BJ (cell line): ENCODE data around the gene SEMA6D. TPM values are rescaled to one million over a fixed set of nuclear protein-coding genes. Genes with fewer than 3 reads are reported as not detected.

Source experiments
- CTCF ChIA-PET: fragments of 350-600 bp; formaldehyde crosslinking; extraction: SDS; loops from one replicate; lab custom pipeline; 2021; ENCODE audit warnings: antibody characterized with exemption, inconsistent platforms; lab: Yijun Ruan, JAX
- POLR2A ChIA-PET: fragments of 300-600 bp; sonication (Branson Sonifier 250); formaldehyde crosslinking; extraction: SDS; loops from one replicate; lab custom pipeline; 2021; ENCODE audit warnings: antibody characterized with exemption; lab: Charles Lee
- DNase-seq: peaks from one replicate; pipeline ENCODE4 v3.0.0-alpha.2; 2011; ENCODE audit warnings: low read depth
- H3K27me3 ChIP-seq: 2 replicates; pipeline ENCODE4 v1.6.0; 2011; ENCODE audit warnings: low read length; ENCODE audit not compliant: control insufficient read depth, insufficient read depth
- H3K36me3 ChIP-seq: 2 replicates; pipeline ENCODE4 v1.5.1; 2011; ENCODE audit warnings: low read length; ENCODE audit not compliant: control insufficient read depth, insufficient read depth
- H3K4me3 ChIP-seq: 2 replicates; pipeline ENCODE4 v1.5.1; 2011; ENCODE audit warnings: low read depth, mild to moderate bottlenecking, control low read depth, low read length
- CTCF ChIP-seq: IDR thresholded peaks from 2 replicates; pipeline ENCODE4 v1.5.1; 2011; ENCODE audit warnings: low read depth, mild to moderate bottlenecking, control low read depth, inconsistent platforms, low read length, moderate library complexity; ENCODE audit not compliant: insufficient read depth
- polyA plus RNA-seq: library from polyadenylated mRNA; depleted of rRNA; stranded (reverse); fragments of >200 nt; gene quantifications from 2 replicates; pipeline ENCODE4 v1.2.3, GENCODE V29; 2011

SEMA6D gene
- polyA plus RNA-seq, 1 experiment, result 1.1 TPM

GRCh38 chr15:47753591-47753990 lies 36.3 kb downstream of the SEMA6D start:
- Histone ChIP-seq H3K36me3 (no peaks in the 10 kb centered on the region), H3K4me3 (no peak overlapping the region), H3K27me3 (no peaks in the 10 kb centered on the region)
- DNase-seq, result no peak
- no peak for TF ChIP-seq CTCF
- CTCF ChIA-PET, result no interaction called here
- POLR2A ChIA-PET, result interaction anchor here (0.6 kb wide), 1 partner anchor 16 kb away, joined by 8 read pairs; no protein-coding TSS in a partner anchor

GRCh38 chr15:47754312-47754711 lies 37.0 kb downstream of the SEMA6D start:
- no peaks in the 10 kb centered on the region for H3K27me3 ChIP-seq
- no peak for DNase-seq
- POLR2A ChIA-PET, result no interaction called here
- no peaks in the 10 kb centered on the region for H3K36me3 ChIP-seq
- CTCF ChIA-PET, result no interaction called here
- no peak for TF ChIP-seq CTCF
- no peak overlapping the region for H3K4me3 ChIP-seq

GRCh38 chr15:47755941-47756340 lies 38.6 kb downstream of the SEMA6D start:
- H3K27me3 ChIP-seq, result no peaks in the 10 kb centered on the region
- H3K4me3 ChIP-seq, result no peak overlapping the region
- POLR2A ChIA-PET, result no interaction called here
- TF ChIP-seq CTCF, result no peak
- DNase-seq, result no peak
- no peaks in the 10 kb centered on the region for H3K36me3 ChIP-seq
- CTCF ChIA-PET, result interaction anchor here (1.7 kb wide), 1 partner anchor 39 kb away, joined by 5 read pairs; the partner anchor contains the start of gene SEMA6D

- H3K27me3 ChIP-seq, result no peaks in the 10 kb centered on the region
- TF ChIP-seq CTCF, result no peak
- peak; percentile 26 for DNase-seq
- no peak overlapping the region for H3K4me3 ChIP-seq
- ChIA-PET CTCF (interaction anchor here (1.7 kb wide), 1 partner anchor 39 kb away, joined by 5 read pairs; the partner anchor contains the start of gene SEMA6D), POLR2A (no interaction called here)
- no peaks in the 10 kb centered on the region for H3K36me3 ChIP-seq
Observed at GRCh38 chr15:47756872-47757271, 39.6 kb downstream of the SEMA6D start.

GRCh38 chr15:47757331-47757730 lies 40.0 kb downstream of the SEMA6D start:
- ChIA-PET POLR2A (no interaction called here), CTCF (no interaction called here)
- Histone ChIP-seq H3K4me3 (no peak overlapping the region), H3K36me3 (no peaks in the 10 kb centered on the region), H3K27me3 (no peaks in the 10 kb centered on the region)
- DNase-seq, result no peak
- TF ChIP-seq CTCF, result no peak
